Measurements from ENCODE around the gene MRPL24.

DNA sequence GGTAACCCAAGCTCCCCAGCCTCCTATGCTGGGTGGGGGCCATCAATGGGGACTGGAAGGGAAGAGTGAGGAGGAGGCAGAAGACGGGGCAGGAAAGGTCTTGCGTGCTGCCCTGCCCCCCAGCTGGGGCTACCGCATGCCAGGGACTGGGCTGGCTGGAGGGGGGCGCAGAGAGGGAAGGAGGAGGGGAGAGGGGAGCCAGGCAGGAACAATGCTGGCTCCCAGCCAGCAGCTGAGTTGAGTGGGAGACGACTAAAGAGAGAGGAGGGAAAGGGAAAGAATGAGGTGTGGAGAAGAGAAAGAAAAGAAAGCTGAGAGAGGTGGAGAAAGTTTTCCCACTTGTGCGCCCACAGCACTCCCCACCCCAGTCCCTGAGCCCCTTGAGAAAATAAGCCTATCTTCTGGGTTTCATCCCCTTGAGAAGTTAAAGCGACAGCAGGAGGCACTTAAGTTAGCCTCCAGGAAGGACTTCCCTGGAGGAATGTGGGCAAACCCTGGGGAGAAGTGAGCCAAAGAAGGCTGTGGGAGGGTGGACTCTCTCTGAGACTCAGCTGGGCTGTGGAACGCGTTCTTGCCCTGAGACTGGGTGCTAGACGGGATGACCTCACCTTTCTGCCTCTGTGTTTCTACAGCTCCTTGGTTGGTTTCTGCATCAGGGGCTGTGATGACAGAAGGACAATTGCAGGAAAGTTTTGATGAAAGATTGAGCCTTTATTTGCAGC is 50.8 kb downstream of the MRPL24 start:
- TF ChIP-seq, protein P1, sequence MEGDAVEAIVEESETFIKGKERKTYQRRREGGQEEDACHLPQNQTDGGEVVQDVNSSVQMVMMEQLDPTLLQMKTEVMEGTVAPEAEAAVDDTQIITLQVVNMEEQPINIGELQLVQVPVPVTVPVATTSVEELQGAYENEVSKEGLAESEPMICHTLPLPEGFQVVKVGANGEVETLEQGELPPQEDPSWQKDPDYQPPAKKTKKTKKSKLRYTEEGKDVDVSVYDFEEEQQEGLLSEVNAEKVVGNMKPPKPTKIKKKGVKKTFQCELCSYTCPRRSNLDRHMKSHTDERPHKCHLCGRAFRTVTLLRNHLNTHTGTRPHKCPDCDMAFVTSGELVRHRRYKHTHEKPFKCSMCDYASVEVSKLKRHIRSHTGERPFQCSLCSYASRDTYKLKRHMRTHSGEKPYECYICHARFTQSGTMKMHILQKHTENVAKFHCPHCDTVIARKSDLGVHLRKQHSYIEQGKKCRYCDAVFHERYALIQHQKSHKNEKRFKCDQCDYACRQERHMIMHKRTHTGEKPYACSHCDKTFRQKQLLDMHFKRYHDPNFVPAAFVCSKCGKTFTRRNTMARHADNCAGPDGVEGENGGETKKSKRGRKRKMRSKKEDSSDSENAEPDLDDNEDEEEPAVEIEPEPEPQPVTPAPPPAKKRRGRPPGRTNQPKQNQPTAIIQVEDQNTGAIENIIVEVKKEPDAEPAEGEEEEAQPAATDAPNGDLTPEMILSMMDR (IDR thresholded peaks at IDR 0.05; ENCODE audit: insufficient read depth, low read length), result no peak
- TF ChIP-seq POLR2AphosphoS5 (IDR thresholded peaks at IDR 0.05; ENCODE audit: low read depth), result no peak
- TF ChIP-seq, protein P2, sequence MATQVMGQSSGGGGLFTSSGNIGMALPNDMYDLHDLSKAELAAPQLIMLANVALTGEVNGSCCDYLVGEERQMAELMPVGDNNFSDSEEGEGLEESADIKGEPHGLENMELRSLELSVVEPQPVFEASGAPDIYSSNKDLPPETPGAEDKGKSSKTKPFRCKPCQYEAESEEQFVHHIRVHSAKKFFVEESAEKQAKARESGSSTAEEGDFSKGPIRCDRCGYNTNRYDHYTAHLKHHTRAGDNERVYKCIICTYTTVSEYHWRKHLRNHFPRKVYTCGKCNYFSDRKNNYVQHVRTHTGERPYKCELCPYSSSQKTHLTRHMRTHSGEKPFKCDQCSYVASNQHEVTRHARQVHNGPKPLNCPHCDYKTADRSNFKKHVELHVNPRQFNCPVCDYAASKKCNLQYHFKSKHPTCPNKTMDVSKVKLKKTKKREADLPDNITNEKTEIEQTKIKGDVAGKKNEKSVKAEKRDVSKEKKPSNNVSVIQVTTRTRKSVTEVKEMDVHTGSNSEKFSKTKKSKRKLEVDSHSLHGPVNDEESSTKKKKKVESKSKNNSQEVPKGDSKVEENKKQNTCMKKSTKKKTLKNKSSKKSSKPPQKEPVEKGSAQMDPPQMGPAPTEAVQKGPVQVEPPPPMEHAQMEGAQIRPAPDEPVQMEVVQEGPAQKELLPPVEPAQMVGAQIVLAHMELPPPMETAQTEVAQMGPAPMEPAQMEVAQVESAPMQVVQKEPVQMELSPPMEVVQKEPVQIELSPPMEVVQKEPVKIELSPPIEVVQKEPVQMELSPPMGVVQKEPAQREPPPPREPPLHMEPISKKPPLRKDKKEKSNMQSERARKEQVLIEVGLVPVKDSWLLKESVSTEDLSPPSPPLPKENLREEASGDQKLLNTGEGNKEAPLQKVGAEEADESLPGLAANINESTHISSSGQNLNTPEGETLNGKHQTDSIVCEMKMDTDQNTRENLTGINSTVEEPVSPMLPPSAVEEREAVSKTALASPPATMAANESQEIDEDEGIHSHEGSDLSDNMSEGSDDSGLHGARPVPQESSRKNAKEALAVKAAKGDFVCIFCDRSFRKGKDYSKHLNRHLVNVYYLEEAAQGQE (IDR thresholded peaks at IDR 0.05; ENCODE audit: insufficient replicate concordance, low read depth), result no peak

Measured in HL-60 (cell line).